HG02623 (cell line): Measurements from ENCODE around the gene PAN3.

ENCODE experiments used
- ATAC-seq: cut with Tn5 transposase; IDR thresholded peaks from one replicate; pipeline ENCODE4 v1.9.1; 2021; ENCODE audit warnings: moderate library complexity; ENCODE audit not compliant: unreplicated experiment

PAN3 gene

DNA sequence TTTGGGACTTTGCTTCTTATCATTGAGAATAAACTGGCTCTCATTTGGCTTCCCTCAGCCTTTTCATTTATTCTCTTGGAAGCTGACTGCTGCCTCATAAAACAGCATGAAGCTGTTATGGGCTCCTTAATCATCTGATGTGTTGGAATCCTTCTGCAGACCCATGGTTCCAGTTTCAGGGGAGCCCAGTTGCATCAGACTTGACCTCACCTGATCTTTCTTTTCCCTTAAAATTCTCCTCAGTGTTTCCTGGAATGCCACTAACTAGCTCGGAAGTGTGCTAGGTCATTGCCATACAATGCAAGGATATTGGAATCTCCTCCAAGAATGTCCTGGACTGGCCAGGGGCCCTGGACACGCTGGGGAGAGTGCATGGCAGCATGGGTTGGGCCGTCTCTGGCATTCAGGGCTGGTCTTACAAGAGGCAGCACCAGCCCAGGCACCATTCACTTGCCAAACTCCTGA, 197.9 kb downstream of the PAN3 start:
- ATAC-seq: no peak

GRCh38 chr13:28337166-28338005, 199.0 kb downstream of the PAN3 start:
- ATAC-seq: no peak

DNA sequence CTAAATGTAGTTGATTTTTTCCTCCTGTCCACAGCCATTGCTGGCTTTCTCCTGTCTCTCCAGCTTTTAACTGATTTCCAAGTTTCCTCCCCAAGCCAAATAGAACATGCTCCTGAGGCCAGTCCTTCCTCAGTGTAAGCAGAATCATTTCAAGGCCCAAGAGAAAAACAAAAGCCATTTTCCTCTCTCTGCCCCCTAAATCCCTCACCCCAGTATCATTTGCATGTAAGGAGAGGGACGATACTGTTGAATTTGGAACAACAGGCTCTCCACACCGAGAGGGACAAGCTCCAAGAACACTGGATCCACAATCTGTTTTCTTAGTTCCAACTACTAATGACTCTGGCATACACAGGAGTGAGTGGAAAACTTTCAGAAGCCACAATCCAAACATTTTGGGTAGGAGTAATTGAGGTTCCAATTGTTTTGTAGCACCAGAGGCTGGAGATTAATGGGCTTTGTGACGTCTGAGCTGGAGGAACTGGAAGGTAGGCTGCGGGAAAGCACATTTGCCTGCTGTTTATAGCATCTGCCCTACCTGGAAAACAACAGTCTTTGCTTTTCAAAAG, 199.7 kb downstream of the PAN3 start:
- no peak for ATAC-seq

DNA sequence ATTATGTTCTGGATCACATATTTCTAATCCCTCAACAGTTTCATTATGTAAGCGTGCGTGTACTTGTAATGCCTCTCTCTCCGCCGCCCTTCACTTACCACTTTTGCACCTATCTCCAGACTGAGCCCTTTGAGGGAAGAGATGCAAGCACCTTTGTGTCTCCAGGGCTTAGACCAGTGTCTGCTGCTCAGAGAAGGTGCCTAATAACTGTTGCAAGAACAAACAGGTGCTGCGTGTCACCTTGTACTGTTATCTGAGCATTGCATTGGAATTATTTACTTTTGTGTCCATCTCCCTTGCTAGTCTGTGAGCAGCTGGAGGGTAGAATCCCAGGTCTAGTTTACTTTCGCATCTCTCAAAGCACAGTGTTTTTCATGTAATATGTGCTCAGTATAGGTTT, 200.4 kb downstream of the PAN3 start:
- ATAC-seq: no peak

DNA sequence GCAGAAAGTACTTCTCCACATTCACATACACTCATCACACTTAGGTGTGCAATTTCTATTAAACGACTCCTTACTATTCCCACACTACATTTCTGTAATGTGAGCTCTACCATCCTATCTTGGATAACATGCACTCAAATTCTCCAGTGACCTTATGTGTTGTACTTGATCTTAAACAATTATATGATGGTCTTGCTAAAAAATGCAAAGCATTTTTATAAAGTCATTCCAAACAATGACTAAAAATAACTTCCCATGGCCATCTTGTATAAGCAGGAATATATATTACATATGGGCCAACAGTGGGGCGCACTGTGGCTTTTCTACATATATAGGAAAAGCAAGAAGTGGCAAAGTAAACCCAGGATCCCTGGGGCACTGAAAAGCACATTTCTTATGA, 201.1 kb downstream of the PAN3 start:
- no peak for ATAC-seq

DNA sequence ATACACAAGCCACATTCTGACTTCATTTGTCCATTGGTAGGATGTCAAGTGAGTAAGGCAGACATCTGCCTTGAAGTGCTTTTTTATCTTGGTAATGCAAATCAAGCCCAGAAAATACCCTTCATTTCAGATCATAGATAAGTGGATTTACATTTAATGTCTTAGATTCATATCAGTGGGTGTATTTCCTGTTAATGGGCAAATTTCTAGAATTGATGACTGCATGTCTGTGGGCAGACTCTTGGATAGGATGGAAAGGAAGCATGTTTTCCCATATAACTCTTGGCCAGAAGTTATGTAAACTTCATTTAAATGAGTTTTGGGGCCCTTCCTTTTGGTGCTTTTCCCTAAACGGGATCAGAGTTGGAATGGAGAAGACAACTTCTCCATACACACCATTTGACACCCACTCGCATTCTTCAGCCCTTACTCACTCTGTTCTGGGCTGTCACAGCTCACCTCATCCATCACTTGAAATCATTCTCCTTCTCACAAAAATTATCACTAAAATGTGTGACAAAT, 202.0 kb downstream of the PAN3 start:
- no peak for ATAC-seq

- no peak for ATAC-seq
These were observed 203.9 kb downstream of the PAN3 start for GRCh38 chr13:28342251-28342650.

GRCh38 chr13:28344163-28344562, 205.8 kb downstream of the PAN3 start:
- ATAC-seq: no peak
